Peyer's patch (tissue), 4 donors: ENCODE results near the gene UBR3.

Experiments used
- POLR2A ChIP-seq, 2 donors: fragments of 450-650 bp; IDR thresholded peaks; one replicate each; pipeline ENCODE4 v1.5.1; 2017; ENCODE audit warnings: antibody characterized with exemption in 2 of 2, mild to moderate bottlenecking in 2 of 2, moderate library complexity in 2 of 2
- TF ChIP-seq, protein P1 (sequence below), 6 experiments: fragments of 450-650 bp in 4 of 6; fragments of 200-600 bp in 2 of 6; sonication (generic) in 1 of 6; IDR thresholded peaks; one replicate each; pipeline ENCODE4 v1.5.1; 2017 to 2019; ENCODE audit warnings: antibody characterized with exemption in 6 of 6, mild to moderate bottlenecking in 3 of 6, moderate library complexity in 1 of 6

DNA sequence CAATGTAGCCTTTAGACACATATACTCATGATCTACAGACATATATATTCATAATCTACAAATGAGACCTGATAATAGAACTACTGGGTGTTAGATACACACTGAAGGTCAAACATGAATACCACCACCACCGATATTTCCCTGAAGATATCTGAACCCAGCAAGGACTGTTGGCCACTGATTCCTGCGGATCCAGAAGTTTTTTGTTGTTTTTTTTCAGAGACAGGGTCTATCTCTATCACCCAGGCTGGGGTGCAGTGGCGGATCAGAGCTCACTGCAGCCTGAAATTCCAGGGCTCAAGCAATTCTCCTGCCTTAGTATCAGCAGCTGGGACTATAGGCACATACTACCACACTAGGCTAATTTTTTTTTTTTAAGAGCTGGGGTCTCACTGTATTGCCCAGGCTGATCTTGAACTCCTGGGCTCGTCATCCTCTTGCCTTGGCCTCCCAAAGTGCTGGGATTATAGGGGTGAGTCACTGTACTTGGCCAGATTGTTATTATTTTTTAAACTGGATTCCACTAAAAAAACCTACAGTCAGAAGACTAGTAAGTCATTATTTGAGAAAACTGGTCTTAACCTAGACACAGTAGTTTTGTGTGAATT is 4.4 kb upstream of the UBR3 start:
- TF ChIP-seq, protein P1, sequence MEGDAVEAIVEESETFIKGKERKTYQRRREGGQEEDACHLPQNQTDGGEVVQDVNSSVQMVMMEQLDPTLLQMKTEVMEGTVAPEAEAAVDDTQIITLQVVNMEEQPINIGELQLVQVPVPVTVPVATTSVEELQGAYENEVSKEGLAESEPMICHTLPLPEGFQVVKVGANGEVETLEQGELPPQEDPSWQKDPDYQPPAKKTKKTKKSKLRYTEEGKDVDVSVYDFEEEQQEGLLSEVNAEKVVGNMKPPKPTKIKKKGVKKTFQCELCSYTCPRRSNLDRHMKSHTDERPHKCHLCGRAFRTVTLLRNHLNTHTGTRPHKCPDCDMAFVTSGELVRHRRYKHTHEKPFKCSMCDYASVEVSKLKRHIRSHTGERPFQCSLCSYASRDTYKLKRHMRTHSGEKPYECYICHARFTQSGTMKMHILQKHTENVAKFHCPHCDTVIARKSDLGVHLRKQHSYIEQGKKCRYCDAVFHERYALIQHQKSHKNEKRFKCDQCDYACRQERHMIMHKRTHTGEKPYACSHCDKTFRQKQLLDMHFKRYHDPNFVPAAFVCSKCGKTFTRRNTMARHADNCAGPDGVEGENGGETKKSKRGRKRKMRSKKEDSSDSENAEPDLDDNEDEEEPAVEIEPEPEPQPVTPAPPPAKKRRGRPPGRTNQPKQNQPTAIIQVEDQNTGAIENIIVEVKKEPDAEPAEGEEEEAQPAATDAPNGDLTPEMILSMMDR (IDR thresholded peaks at IDR 0.05), result no peak
- TF ChIP-seq POLR2A (IDR thresholded peaks at IDR 0.05), result no peak
